ENCODE measurements around the gene RHOH. TPM values are rescaled to one million over a fixed set of nuclear protein-coding genes. Genes with fewer than 3 reads are reported as not detected.
A peak's percentile ranks its signal among the peaks of the same experiment; 100 is the strongest.

The RHOH gene
- total and polyA plus RNA-seq, 9 of the 15 experiments (the other 6 are each of a cell fraction or from before 2014, with no cell fraction given): 14.3 to 37.7 (median 23.2) TPM

GRCh38 chr4:40265910-40266274 is 69.1 kb downstream of the RHOH start:
- Histone ChIP-seq H3K27ac (ENCODE audit: extremely low read depth, low read depth, low read length) (no peak overlapping the region), H4K20me1 (replicated peaks; ENCODE audit: control insufficient read depth, insufficient read depth, low read length) (no peaks in the 10 kb centered on the region), H3K4me3 (no peak overlapping the region), H3K4me1 (replicated peaks in 1 of 2; ENCODE audit: control insufficient read depth in 2 of 2, insufficient read depth in 2 of 2, low read length in 2 of 2) (peaks cover 13 to 25% of the 10 kb centered on the region in 2 experiments), H3K79me2 (ENCODE audit: control insufficient read depth, insufficient read depth, low read length) (no peaks in the 10 kb centered on the region), H3K27me3 (ENCODE audit: control insufficient read depth in 2 of 2, insufficient read depth in 2 of 2, low read length in 2 of 2) (no peaks in the 10 kb centered on the region), H3K9me3 (replicated peaks; ENCODE audit: control insufficient read depth, insufficient read depth, low read depth, low read length) (no peaks in the 10 kb centered on the region), H3K9me1 (ENCODE audit: control insufficient read depth, insufficient read depth, low read length) (no peaks in the 10 kb centered on the region), H3K4me2 (ENCODE audit: insufficient read depth, low read length) (no peak overlapping the region), H2AFZ (ENCODE audit: low read depth, low read length) (no peak overlapping the region), H3K36me3 (ENCODE audit: control insufficient read depth, insufficient read depth, low read length) (no peaks in the 10 kb centered on the region), H3K9ac (ENCODE audit: insufficient read depth in 1 of 2, low read depth in 2 of 2, low read length in 2 of 2) (peak overlapping the region in 1 of 2 experiments; percentile 54; a peak in 1 of 4 replicates)
- POLR2A ChIA-PET: interaction anchor here (0.6 to 1.1 kb wide), 3 partner anchors 9 to 56 kb away, joined by 3 read pairs; no protein-coding TSS in a partner anchor
- ATAC-seq: no peak
- TF ChIP-seq, protein P1, sequence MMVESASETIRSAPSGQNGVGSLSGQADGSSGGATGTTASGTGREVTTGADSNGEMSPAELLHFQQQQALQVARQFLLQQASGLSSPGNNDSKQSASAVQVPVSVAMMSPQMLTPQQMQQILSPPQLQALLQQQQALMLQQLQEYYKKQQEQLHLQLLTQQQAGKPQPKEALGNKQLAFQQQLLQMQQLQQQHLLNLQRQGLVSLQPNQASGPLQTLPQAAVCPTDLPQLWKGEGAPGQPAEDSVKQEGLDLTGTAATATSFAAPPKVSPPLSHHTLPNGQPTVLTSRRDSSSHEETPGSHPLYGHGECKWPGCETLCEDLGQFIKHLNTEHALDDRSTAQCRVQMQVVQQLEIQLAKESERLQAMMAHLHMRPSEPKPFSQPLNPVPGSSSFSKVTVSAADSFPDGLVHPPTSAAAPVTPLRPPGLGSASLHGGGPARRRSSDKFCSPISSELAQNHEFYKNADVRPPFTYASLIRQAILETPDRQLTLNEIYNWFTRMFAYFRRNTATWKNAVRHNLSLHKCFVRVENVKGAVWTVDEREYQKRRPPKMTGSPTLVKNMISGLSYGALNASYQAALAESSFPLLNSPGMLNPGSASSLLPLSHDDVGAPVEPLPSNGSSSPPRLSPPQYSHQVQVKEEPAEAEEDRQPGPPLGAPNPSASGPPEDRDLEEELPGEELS (CRISPR knock-in tag; IDR thresholded peaks at IDR 0.05; ENCODE audit: borderline replicate concordance): no peak
- no peak for TF ChIP-seq TRIM28 (IDR thresholded peaks at IDR 0.05)
- TF ChIP-seq RBM25 (IDR thresholded peaks at IDR 0.05; ENCODE audit: low read depth, low read length, severe bottlenecking): peak; percentile 24
- in situ Hi-C loops (cut with MboI) (no loop called here), intact Hi-C loops (cut with micrococcal nuclease) (loop anchor here (5.0 kb wide), 1 partner anchor 41 kb away; no protein-coding TSS in a partner anchor)
- CTCF ChIA-PET (ENCODE audit: low intra/inter-chr PET ratio): no interaction called here
- FAIRE-seq: no peak
- DNase-seq (ENCODE audit: extremely low read depth in 1 of 4, low spot score in 3 of 4): no peak
- no TSS peak for BruUV-seq (replicated peaks)
- WGBS (ENCODE audit: insufficient coverage, low coverage, missing lambda C conversion rate): 53% methylated on average over 4 of the region's 4 CpGs

GRCh38 chr4:40269133-40269532 is 72.3 kb downstream of the RHOH start:
- WGBS (ENCODE audit: insufficient coverage, low coverage, missing lambda C conversion rate): 0% methylated on average over 1 of the region's 1 CpG
- Histone ChIP-seq H3K9me3 (replicated peaks; ENCODE audit: control insufficient read depth, insufficient read depth, low read depth, low read length) (no peaks in the 10 kb centered on the region), H3K9me1 (ENCODE audit: control insufficient read depth, insufficient read depth, low read length) (no peaks in the 10 kb centered on the region), H4K20me1 (replicated peaks; ENCODE audit: control insufficient read depth, insufficient read depth, low read length) (no peaks in the 10 kb centered on the region), H2AFZ (ENCODE audit: low read depth, low read length) (no peak overlapping the region), H3K4me3 (no peak overlapping the region), H3K27me3 (ENCODE audit: control insufficient read depth in 2 of 2, insufficient read depth in 2 of 2, low read length in 2 of 2) (no peaks in the 10 kb centered on the region), H3K9ac (ENCODE audit: insufficient read depth in 1 of 2, low read depth in 2 of 2, low read length in 2 of 2) (no peak overlapping the region), H3K79me2 (ENCODE audit: control insufficient read depth, insufficient read depth, low read length) (no peaks in the 10 kb centered on the region), H3K36me3 (ENCODE audit: control insufficient read depth, insufficient read depth, low read length) (no peaks in the 10 kb centered on the region), H3K4me1 (replicated peaks in 1 of 2; ENCODE audit: control insufficient read depth in 2 of 2, insufficient read depth in 2 of 2, low read length in 2 of 2) (peaks cover 13 to 23% of the 10 kb centered on the region in 2 experiments), H3K27ac (ENCODE audit: extremely low read depth, low read depth, low read length) (no peak overlapping the region), H3K4me2 (ENCODE audit: insufficient read depth, low read length) (no peak overlapping the region)
- peak in 1 of 4 experiments; percentile 48 for DNase-seq (ENCODE audit: extremely low read depth in 1 of 4, low spot score in 3 of 4)
- ATAC-seq: peak; percentile 37
- POLR2A ChIA-PET: no interaction called here
- peak; percentile 6 for FAIRE-seq
- in situ Hi-C loops (cut with MboI): no loop called here
- intact Hi-C loops (cut with micrococcal nuclease): loop anchor here (5.0 kb wide), 1 partner anchor 38 kb away; no protein-coding TSS in a partner anchor
- no TSS peak for BruUV-seq (replicated peaks)
- CTCF ChIA-PET (ENCODE audit: low intra/inter-chr PET ratio): no interaction called here
- TF ChIP-seq SUPT5H (IDR thresholded peaks at IDR 0.05): no peak
- TF ChIP-seq SOX6 (IDR thresholded peaks at IDR 0.05): peak; percentile 97
- no peak for TF ChIP-seq RHOXF2B (CRISPR knock-in tag; conservative IDR thresholded peaks at IDR 0.05)
- peak; percentile 78 for TF ChIP-seq FOXM1 (IDR thresholded peaks at IDR 0.05; ENCODE audit: low read depth)
- TF ChIP-seq FOXM1 (CRISPR knock-in tag; IDR thresholded peaks at IDR 0.05; ENCODE audit: low read depth): no peak
- no peak for TF ChIP-seq LCOR (CRISPR knock-in tag; IDR thresholded peaks at IDR 0.05)
- no peak for TF ChIP-seq RUNX1 (IDR thresholded peaks at IDR 0.05; ENCODE audit: low read depth)
- TF ChIP-seq STAT5A (IDR thresholded peaks at IDR 0.05; ENCODE audit: borderline replicate concordance, low read length): no peak; the same call in 1 of the 2 replicates
- peak; percentile 52; the same call in 1 of the 2 replicates for TF ChIP-seq GATAD2B (IDR thresholded peaks at IDR 0.05; ENCODE audit: borderline replicate concordance)
- peak; percentile 76 for TF ChIP-seq CXXC5 (CRISPR knock-in tag; IDR thresholded peaks at IDR 0.05)
- peak; percentile 74 for TF ChIP-seq ESRRA (IDR thresholded peaks at IDR 0.05; ENCODE audit: borderline replicate concordance, low read depth)
- TF ChIP-seq SREBF1 (IDR thresholded peaks at IDR 0.05; ENCODE audit: borderline replicate concordance, low read depth, low read length): no peak

All from K562 (cell line).